Fibroblast of villous mesenchyme (primary cell): ENCODE results near the gene DDHD1. TPM values are rescaled to one million over a fixed set of nuclear protein-coding genes. Genes with fewer than 3 reads are reported as not detected.

ENCODE experiments used
- DNase-seq: peaks from one replicate; pipeline ENCODE4 v3.0.0-alpha.2; 2010; ENCODE audit warnings: low read depth
- H3K4me3 ChIP-seq: 2 replicates; pipeline ENCODE4 v1.5.1; 2011; ENCODE audit warnings: low read depth, mild to moderate bottlenecking, low read length
- CTCF ChIP-seq: IDR thresholded peaks from 2 replicates; pipeline ENCODE4 v1.5.1; 2012; ENCODE audit warnings: low read depth, mild to moderate bottlenecking, low read length; ENCODE audit not compliant: insufficient read depth
- total RNA-seq: library from RNA; depleted of rRNA; stranded (reverse); fragments of >200 nt; gene quantifications from 2 replicates; pipeline ENCODE4 v1.2.3, GENCODE V29; 2012

DDHD1 gene
- total RNA-seq, 1 donor, result 42.7 TPM

GRCh38 chr14:53174918-53175317, 21.8 kb upstream of the DDHD1 start:
- no peak for TF ChIP-seq CTCF

GRCh38 chr14:53168786-53169185, 15.7 kb upstream of the DDHD1 start:
- no peak for TF ChIP-seq CTCF
- DNase-seq, result no peak
- H3K4me3 ChIP-seq, result no peak overlapping the region

More at GRCh38 chr14:53174918-53175317, 21.8 kb upstream of the DDHD1 start:
- H3K4me3 ChIP-seq, result no peak overlapping the region
- DNase-seq, result no peak

GRCh38 chr14:53167602-53168328, 14.6 kb upstream of the DDHD1 start:
- TF ChIP-seq CTCF, result no peak
- H3K4me3 ChIP-seq, result no peak overlapping the region
- peak; percentile 77 for DNase-seq

GRCh38 chr14:53161758-53162435, 8.8 kb upstream of the DDHD1 start:
- no peak for TF ChIP-seq CTCF

GRCh38 chr14:53156238-53156637, 3.1 kb upstream of the DDHD1 start:
- H3K4me3 ChIP-seq, result no peak overlapping the region
- DNase-seq, result no peak
- no peak for TF ChIP-seq CTCF

More at GRCh38 chr14:53161758-53162435, 8.8 kb upstream of the DDHD1 start:
- H3K4me3 ChIP-seq, result no peak overlapping the region
- no peak for DNase-seq

- no peak for DNase-seq
- peak overlapping the region; percentile 86 for H3K4me3 ChIP-seq
- TF ChIP-seq CTCF, result no peak
Observed at GRCh38 chr14:53153702-53154112, 584 bp upstream of the DDHD1 start.
